CD4-positive, alpha-beta T cell treated with Interleukin-15 for 1 hour (primary cell): ENCODE measurements around the gene TRPC4AP.

Source experiments
- DNase-seq: peaks from one replicate; pipeline ENCODE4 v3.0.0-alpha.2; 2020

TRPC4AP gene

GRCh38 chr20:34983995-34984735, 108.4 kb downstream of the TRPC4AP start:
- DNase-seq: no peak

GRCh38 chr20:34983089-34983820, 109.4 kb downstream of the TRPC4AP start:
- no peak for DNase-seq

DNA sequence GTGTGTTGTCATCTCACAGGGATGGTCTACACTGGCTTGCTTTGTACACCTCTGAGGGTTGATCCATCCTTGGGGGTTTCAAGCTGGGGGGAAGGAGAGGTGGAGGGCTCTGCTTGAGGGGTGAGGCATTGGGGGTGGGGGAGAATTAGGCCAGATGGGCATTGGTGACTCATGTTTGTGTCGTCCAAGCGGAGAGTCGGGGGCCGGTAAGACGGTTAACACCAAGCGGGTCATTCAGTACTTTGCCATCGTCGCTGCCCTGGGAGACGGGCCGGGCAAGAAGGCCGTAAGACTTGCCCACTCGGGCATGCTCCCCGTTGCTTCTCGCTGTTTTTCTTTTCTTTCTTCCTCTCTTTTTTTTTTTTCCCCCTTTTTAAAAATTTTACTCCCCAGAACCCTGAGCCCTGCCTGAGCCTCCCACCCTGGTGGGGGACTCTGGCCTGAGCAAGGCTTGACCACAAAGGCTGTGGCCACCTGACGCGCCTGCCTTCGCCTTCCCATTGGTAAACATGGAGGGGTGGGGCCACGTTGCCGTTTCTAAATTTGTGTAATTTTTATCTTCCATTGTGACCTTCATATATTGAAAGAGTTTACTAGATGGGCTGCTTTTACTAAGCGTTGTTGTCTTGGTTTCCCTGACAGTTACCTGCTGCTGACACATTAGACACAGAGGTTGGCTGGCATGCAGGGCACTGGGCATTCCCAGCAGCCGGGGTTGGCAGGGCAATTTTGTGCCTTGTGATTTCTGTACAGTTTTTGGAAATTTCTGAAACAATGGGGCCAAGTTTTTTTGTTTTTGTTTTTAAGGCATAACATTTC, 110.1 kb downstream of the TRPC4AP start:
- DNase-seq: no peak

DNA sequence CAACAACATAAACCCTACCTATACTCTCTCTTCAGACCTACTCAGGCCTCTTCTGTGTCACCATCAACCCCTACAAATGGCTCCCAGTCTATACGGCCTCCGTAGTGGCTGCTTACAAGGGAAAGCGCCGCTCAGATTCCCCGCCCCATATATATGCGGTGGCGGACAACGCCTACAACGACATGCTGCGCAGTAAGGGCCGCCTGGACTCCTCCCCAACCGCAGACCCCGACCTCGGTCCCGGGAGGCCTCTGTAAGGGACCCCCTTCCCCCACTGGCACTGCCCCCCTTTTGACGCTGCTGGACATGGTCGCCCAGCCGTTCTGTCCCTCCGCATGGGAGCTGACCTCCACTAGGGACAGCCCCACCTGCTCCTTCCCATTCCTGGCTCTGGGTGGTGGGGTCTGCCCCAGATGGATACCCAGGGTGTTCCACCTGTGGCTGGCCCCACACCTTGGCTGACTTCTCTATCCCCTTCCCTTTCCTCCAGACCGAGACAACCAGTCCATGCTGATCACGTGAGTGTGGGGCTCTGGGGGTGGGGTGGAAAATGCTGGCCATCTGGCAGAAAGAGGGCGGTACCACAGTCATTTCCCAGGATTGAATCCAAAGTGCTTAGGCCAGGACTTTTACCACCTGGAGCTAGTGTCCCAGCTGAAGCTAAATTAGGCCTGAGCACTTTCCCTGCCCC, 111.9 kb downstream of the TRPC4AP start:
- no peak for DNase-seq

DNA sequence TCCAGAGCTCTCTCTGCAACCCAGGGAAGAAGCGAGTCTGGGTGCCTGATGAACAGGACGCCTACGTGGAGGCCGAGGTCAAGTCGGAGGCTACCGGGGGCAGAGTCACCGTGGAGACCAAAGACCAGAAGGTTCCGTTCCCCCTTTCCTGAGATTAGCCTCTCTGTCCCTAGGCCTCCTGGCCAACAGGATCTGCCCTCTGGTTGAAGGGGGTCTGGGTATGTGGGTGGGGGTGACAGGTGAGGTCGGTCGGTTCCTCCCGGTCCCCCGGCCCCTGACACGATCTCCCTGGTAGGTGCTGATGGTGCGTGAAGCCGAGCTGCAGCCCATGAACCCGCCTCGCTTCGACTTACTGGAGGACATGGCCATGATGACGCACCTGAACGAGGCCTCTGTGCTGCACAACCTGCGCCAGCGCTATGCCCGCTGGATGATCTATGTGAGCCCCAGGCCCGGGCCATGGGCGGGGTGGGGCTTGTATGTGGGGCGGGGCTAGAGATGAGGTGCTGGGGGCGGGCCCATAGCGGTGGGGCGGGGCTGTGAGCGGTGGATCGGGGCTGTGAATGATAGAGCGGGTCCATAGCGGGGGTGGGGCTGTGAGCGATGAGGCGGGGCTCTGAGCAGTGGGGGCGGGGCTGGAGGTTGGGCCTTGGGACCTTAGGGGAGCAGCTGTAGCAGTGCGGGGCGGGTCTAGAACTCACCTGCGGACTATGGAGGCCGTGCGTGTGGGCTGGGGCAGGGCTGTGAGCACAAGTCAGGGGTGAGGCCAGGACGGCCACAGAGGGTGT, 113.0 kb downstream of the TRPC4AP start:
- DNase-seq: no peak

GRCh38 chr20:34978092-34978744, 114.4 kb downstream of the TRPC4AP start:
- no peak for DNase-seq

DNA sequence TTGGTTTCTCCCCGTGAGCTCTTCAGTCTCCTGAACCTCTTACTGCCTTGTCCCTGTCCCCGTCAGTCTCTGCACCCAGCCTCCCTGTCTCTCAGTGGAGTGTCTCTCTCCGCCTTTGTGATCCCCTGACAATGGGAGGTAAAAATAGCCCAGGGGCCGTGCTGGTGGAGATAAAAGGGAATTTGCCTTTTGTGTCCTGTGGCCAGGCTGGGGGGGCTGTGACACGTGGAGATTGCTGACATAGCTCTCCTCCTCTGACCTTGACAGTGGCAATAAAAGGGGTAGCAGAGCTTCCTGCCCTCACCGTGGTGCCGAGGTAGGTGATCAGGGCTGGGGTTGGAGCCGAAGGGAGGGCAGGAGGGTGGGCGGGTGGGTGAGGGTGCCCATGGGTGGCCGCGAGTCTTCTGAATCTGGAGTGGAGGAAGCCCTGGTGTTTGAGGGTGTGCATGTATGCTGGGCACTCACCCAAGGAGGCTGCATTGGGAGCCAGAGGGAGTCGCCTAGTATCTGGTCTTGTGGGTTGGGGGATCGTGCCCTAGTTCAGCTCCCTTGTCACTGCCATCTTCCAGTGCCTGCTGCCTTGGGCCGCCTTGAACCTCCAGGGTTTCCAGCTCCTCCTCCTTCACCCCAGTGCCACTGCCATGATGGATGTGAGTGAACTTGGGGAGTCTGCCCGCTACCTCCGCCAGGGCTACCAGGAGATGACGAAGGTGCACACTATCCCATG, 115.1 kb downstream of the TRPC4AP start:
- DNase-seq: no peak

DNA sequence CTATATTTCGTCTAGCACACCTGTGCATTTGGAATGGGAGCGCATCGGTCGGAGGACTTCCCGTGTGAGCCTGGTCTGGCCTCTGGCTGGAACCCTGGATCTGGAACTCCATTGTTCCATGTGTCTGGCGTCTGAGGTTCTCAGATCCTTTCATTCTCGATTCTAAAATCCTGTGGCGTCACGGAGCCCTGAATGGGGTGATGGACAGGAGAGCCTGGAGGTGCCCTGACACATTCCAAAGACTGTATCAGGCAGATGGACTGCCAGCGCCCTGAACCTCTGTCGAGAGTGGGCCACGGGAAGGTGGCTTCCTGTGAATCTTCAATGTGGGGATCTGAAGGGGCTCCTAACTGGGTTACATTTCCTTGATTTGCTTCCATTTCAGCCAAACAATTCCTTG, 116.3 kb downstream of the TRPC4AP start:
- no peak for DNase-seq

GRCh38 chr20:34974246-34974645, 118.4 kb downstream of the TRPC4AP start:
- no peak for DNase-seq

- DNase-seq: no peak
Measured at GRCh38 chr20:34971561-34972235, 120.9 kb downstream of the TRPC4AP start.

GRCh38 chr20:34970846-34971560, 121.6 kb downstream of the TRPC4AP start:
- DNase-seq: no peak

DNA sequence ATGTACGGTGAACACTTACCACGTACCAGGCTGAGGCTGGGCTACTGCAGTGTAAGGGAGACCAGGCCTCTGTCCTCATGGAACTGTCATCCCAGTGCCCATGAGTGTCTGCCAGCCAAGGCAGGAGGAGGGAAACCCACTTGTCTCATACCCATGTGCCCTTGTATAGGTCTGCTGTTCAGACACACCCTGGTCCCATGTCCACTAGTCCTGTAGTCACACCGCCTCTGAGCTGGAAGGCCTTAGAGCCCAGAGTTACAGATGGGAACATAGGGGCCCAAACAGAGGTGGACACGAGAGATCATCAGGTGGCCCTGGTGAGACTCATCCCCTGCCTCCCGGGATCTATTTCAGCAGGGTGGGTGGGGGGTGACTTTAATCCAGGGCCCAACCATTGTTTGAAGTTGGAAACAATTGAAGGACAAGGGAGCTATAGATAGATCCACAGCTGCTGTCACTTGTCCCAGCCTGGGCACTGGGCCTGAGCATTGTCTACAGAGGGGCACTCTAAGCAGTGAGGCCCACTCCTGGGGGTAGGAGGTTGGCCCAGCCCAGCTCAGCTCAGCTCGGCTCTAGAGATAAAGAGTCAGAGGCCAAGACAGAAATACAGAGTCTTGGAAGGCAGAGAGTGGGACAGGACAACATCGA, 122.3 kb downstream of the TRPC4AP start:
- no peak for DNase-seq

- DNase-seq: no peak
Measured at GRCh38 chr20:34968042-34968775, 124.4 kb downstream of the TRPC4AP start.

GRCh38 chr20:34967421-34967820, 125.2 kb downstream of the TRPC4AP start:
- no peak for DNase-seq

GRCh38 chr20:34965051-34965450, 127.6 kb downstream of the TRPC4AP start:
- no peak for DNase-seq

- DNase-seq: no peak
Measured at GRCh38 chr20:34964486-34964885, 128.1 kb downstream of the TRPC4AP start.

GRCh38 chr20:34956751-34957472, 135.7 kb downstream of the TRPC4AP start:
- no peak for DNase-seq

GRCh38 chr20:34956041-34956458, 136.6 kb downstream of the TRPC4AP start:
- DNase-seq: no peak
